Measurements from ENCODE around the gene EXOC5.
"Not testable (repeated sequence)": the region's sequence is repeated elsewhere in the genome, so short reads cannot be mapped to it uniquely, and the experiment has no call there.

Gene EXOC5

DNA sequence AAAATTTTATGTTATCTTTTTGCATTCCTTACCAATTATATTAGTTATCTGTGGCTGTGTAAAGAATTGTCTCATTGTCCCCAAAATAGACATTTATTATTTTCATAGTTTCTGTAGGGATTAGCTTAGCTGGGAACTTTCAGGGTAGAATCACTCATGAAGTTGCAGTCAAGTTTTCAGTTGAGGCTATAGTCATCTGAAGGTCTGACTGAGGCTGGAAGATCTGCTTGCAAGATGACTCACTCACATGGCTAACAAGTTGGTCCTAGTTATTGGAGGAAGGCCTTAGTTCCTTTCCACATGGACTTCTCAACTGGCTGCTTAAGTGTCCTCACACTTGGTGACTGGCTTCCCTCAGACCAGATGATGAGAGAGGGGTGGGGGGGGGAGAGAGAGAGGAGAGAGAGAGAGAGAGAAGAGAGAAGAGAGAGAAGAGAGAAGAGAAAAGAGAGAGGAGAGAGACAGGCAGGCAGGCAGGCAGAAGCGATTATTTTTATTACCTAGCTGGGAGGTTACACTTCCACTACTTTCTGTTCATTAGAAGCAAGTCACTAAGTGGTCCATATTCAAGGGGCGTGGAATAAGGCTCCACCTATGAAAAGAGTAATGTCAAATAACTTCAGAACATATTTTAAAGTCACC, 6.4 kb upstream of the EXOC5 start:
- H3K9me3 Mint-ChIP-seq = no peaks in the 10 kb centered on the region
- H3K4me1 Mint-ChIP-seq = peaks cover 54% of the 10 kb centered on the region
- peaks cover 14% of the 10 kb centered on the region for H3K36me3 Mint-ChIP-seq
- no peak overlapping the region for H3K27ac Mint-ChIP-seq
- no peaks in the 10 kb centered on the region for H3K27me3 Mint-ChIP-seq
- no peak overlapping the region for H3K4me3 Mint-ChIP-seq

DNA sequence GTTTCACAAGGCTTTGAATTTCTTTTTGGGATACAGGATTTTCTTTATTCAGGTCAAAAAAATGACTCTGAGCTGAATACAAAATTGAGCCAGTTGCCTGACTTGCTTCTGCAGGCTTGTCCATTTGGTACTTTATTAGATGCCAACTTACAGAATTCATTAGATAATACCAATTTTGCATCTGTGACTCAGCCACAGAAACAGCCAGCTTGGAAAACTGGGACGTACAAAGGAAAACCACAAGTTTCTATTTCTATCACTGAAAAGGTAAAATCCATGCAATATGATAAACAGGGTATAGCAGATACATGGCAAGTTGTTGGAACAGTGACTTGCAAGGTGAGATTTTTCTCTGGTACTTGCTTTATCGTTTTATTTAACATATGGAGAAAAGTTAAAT, 5.8 kb upstream of the EXOC5 start:
- Mint-ChIP-seq H3K27me3 (no peaks in the 10 kb centered on the region), H3K27ac (no peak overlapping the region), H3K4me1 (peaks cover 57% of the 10 kb centered on the region), H3K36me3 (peaks cover 16% of the 10 kb centered on the region), H3K4me3 (no peak overlapping the region), H3K9me3 (no peaks in the 10 kb centered on the region)

DNA sequence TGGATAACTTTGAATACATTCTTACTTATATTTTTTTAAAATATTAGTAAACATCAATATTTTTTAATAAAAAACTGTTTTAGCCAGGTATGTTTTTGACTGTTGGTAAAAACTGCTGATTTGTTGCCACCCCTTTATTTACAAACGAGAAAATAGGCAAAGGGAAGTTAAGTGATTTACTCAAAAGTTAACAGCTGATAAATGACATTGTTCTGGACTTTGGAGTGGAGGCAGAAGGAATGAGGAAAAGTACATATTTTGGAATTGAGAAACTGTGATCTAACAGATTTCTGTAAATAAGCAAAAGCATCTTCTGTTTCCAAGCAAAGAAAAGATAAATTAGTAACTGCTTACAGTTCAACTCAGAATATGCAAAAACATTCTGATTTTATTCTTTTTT, 4.5 kb upstream of the EXOC5 start:
- Mint-ChIP-seq H3K27me3 (no peaks in the 10 kb centered on the region), H3K4me3 (no peak overlapping the region), H3K27ac (no peak overlapping the region), H3K4me1 (peaks cover 54% of the 10 kb centered on the region), H3K9me3 (no peaks in the 10 kb centered on the region), H3K36me3 (peaks cover 15% of the 10 kb centered on the region)

DNA sequence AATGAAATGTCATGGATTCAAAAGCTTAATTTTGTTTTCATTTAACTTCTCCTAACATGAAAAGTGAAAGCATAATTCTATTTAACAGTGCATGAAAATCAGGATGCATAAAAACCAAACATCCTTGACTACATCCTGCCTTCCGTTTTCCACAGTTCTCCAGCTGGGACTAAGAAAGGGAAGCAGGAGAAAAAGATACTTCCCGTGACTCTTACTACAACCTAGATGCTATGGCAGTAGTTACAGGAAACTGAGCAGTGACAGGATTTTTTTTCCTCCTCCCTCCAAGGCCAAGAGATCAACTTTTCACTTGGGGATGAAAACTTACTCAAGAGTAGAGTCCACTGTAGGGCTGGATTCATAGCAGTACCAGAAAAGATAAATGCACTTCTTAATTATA, 2.6 kb downstream of the EXOC5 start:
- no peaks in the 10 kb centered on the region for H3K27me3 Mint-ChIP-seq
- no peak overlapping the region for H3K27ac Mint-ChIP-seq
- no peak overlapping the region for H3K4me3 Mint-ChIP-seq
- no peaks in the 10 kb centered on the region for H3K9me3 Mint-ChIP-seq
- peaks cover 9% of the 10 kb centered on the region for H3K36me3 Mint-ChIP-seq
- peaks cover 75% of the 10 kb centered on the region for H3K4me1 Mint-ChIP-seq

DNA sequence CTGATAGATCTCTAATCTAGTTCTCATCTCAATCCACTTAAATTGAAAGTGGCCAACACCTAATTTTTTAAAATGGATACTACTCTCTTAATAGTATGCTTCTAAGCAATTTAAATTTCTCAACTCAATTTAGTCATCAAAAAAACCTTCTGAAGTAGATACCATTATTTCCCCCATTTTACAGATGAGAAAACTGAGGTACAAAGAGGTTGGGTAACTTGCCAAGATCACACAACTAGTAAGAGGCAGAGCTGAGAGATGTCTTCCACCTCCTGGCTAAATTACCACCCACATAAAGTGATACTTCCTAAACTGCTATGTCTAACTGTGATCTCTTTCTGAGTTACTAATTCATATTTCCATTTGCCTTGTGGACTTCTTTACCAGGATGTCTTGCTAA, 6.6 kb downstream of the EXOC5 start:
- Mint-ChIP-seq H3K36me3 (peaks cover 19% of the 10 kb centered on the region), H3K27me3 (no peaks in the 10 kb centered on the region), H3K4me3 (no peak overlapping the region), H3K27ac (peak overlapping the region; percentile 20), H3K4me1 (peaks cover 64% of the 10 kb centered on the region), H3K9me3 (no peaks in the 10 kb centered on the region)

DNA sequence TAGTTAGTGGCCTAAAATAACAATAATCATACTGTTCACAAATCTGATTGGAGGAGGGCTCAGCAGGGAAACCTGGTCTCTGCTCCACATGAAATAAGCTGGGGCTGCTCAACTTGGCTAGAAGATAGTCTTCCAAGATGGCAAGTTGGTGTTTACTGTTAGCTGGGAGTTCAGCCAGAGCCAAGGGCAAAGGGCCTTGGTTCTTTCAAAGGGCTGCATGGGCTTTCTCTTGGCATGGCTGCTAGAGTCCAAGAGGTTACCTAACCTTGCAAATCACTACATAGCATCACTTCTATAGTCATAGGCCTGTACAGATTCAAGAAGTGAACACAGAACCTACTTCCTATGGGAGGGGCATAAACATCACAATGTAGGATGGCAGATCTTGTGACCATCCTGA, 7.1 kb downstream of the EXOC5 start:
- Mint-ChIP-seq H3K4me3 (no peak overlapping the region), H3K36me3 (peaks cover 22% of the 10 kb centered on the region), H3K27ac (no peak overlapping the region), H3K27me3 (no peaks in the 10 kb centered on the region), H3K9me3 (no peaks in the 10 kb centered on the region), H3K4me1 (peaks cover 64% of the 10 kb centered on the region)

DNA sequence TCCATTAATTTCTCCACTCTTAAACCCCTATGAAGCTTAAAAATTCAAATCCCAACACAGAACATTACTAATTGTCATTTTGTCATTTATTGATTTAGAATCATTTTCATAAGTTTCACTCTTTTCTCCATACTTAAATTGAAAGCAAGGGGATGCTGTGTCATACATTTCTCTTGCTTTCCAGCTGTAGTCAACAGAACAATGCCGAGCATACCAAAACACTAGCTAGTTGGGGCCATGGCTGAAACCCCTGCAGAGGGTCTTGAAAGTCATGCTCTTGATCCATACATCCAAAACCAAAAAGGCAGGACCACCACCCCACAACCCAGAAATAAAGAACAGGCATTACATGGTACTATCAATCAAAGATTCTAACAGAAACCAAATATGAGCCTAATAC, 9.0 kb downstream of the EXOC5 start:
- Mint-ChIP-seq H3K4me3 (no peak overlapping the region), H3K27ac (no peak overlapping the region), H3K9me3 (no peaks in the 10 kb centered on the region), H3K36me3 (peaks cover 25% of the 10 kb centered on the region), H3K4me1 (peaks cover 61% of the 10 kb centered on the region), H3K27me3 (no peaks in the 10 kb centered on the region)

DNA sequence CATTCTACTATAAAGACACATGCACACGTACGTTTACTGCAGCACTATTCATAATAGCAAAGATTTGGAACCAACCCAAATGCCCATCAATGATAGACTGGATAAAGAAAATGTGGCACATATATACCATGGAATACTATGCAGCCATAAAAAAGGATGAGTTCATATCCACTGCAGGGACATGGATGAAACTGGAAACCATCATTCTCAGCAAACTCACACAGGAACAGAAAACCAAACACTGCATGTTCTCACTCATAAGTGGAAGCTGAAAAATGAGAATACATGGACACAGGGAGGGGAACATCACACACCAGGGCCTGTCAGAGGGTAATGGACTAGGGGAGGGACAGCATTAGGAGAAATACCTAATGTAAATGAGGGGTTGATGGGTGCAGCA, 10.5 kb downstream of the EXOC5 start:
- peaks cover 62% of the 10 kb centered on the region for H3K4me1 Mint-ChIP-seq
- not testable (repeated sequence) for H3K9me3 Mint-ChIP-seq, H3K27me3 Mint-ChIP-seq, H3K4me3 Mint-ChIP-seq, H3K27ac Mint-ChIP-seq
- H3K36me3 Mint-ChIP-seq = peaks cover 21% of the 10 kb centered on the region

DNA sequence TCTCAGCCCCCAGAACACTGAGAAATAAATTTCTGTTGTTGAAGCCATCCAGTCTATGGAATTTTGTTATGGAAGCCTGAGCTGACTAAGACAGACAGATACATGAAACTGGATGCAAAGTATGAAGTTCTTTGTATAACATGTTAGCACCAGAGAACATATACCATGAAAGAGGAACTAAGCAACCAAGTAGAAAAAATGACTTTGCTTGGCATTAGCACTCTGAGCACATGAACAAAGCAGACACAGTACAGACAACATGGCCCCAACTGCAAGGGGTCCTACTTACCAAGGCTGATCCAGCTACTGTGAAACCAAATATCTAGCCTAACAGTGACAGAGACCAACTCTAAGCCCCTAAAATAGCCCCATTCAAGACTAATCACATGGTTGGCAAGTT, 13.8 kb downstream of the EXOC5 start:
- Mint-ChIP-seq H3K4me1 (peaks cover 69% of the 10 kb centered on the region), H3K4me3 (no peak overlapping the region), H3K27me3 (no peaks in the 10 kb centered on the region), H3K9me3 (no peaks in the 10 kb centered on the region), H3K27ac (no peak overlapping the region), H3K36me3 (peaks cover 24% of the 10 kb centered on the region)

DNA sequence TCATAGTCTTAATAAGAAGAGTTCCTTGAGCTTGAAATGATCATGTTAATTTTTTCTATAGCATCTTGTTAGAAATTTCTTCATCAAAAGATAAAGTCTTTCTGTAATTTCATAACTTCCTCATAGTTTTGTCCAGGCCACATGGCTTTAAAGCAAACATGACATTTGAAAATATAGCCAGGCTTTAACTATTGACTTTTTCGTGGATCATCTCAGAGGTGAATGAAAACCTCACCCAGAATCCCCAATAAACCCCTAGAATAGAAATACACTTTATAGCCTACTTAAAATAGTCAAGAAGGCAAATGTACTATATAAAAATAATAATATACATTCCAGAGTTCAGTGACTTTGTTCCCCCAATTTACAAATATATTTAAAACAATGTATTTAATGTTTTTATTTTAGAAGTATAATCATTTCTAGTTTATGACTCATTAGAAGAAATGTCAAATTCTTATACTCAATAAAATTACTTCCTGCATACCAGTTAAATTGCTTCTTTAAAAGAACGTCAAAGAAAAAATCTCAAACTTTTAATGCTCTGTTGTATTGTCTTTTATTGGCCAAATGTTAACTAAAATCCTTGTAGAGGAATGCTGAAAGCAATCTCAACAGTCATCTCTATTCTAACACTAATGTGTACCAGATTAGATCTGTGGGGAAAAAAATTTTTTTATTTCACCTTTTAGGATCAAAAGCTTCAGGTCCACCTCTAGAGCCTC, 21.6 kb downstream of the EXOC5 start:
- H3K27ac Mint-ChIP-seq = no peak overlapping the region
- H3K36me3 Mint-ChIP-seq = no peaks in the 10 kb centered on the region
- peaks cover 23% of the 10 kb centered on the region for H3K4me1 Mint-ChIP-seq
- H3K4me3 Mint-ChIP-seq = no peak overlapping the region
- H3K9me3 Mint-ChIP-seq = no peaks in the 10 kb centered on the region
- no peaks in the 10 kb centered on the region for H3K27me3 Mint-ChIP-seq

DNA sequence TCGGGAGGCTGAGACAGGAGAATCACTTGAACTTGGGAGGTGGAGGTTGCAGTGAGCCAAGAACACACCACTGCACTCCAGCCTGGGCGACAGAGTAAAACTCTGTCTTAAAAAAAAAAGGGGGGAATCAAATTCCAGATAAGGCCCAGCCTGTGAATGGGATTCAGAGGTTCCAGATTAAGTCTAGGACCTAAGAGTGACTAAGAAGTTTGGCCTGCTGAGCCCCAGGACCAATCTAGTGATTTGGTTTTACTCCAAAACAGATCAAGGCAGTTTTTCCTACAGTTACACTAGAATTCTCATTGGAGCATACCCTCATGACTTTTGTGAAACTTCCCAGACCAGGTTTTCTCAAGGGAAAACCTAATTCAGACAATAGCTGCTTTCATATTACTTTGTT, 22.8 kb downstream of the EXOC5 start:
- Mint-ChIP-seq H3K4me3 (no peak overlapping the region), H3K27ac (no peak overlapping the region), H3K36me3 (no peaks in the 10 kb centered on the region), H3K4me1 (peaks cover 12% of the 10 kb centered on the region), H3K27me3 (no peaks in the 10 kb centered on the region), H3K9me3 (no peaks in the 10 kb centered on the region)

DNA sequence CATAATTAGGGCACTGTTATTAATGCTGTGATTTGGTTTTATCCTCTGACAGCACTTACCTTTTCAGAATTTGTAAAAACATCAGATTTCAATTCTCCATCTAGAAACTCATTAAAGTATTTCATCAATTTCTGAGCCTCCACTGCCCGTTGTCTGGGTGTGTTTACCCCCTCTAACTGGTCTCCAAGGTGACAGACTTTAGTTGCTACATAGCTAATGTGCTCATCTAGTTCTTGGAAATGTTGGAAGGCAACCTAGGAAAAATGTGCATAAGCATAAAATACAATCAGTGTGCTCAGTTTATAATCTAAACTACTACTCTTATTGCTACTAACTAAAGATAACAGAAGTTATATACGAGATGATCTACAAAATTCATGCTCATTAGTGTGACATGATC, 24.6 kb downstream of the EXOC5 start:
- H3K4me1 Mint-ChIP-seq = no peaks in the 10 kb centered on the region
- no peak overlapping the region for H3K4me3 Mint-ChIP-seq
- no peaks in the 10 kb centered on the region for H3K9me3 Mint-ChIP-seq
- no peaks in the 10 kb centered on the region for H3K27me3 Mint-ChIP-seq
- no peak overlapping the region for H3K27ac Mint-ChIP-seq
- no peaks in the 10 kb centered on the region for H3K36me3 Mint-ChIP-seq

DNA sequence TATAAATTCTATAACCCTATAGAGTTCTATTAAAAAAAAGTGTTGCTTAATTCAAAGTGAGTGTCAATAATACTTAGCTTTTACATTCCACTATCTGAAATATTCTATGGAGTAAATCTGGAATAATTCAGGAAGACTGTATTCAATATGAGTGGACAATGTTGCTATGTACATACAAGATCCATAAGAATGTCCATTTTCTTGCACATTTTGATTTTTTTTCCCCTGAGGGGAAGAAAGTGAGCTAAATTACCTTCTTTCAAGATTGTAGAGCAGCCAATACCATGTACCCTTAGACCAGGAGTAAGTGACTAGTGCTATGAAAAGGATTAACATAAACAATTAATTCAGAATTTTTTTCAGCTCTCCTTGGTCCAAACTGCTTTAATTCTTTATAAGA, 25.4 kb downstream of the EXOC5 start:
- Mint-ChIP-seq H3K4me1 (no peaks in the 10 kb centered on the region), H3K4me3 (no peak overlapping the region), H3K9me3 (no peaks in the 10 kb centered on the region), H3K27me3 (no peaks in the 10 kb centered on the region), H3K27ac (no peak overlapping the region), H3K36me3 (no peaks in the 10 kb centered on the region)

DNA sequence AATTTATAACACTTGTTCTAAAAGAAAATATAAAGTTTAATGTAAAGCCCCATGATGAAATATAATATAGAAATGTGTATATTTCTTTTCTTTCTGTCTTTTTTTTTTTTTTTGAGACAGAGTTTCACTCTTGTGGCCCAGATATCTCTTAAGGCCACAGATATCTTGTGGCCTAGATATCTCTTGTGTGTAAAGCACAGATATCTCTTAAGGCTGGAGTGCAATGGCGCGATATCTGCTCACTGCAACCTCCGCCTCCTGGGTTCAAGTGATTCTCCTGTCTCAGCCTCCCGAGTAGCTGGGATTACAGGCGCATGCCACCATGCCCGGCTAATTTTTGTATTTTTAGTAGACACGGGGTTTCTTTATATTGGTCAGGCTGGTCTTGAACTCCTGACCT, 28.6 kb downstream of the EXOC5 start:
- not testable (repeated sequence) for H3K27ac Mint-ChIP-seq, H3K27me3 Mint-ChIP-seq, H3K4me1 Mint-ChIP-seq, H3K36me3 Mint-ChIP-seq, H3K9me3 Mint-ChIP-seq, H3K4me3 Mint-ChIP-seq

DNA sequence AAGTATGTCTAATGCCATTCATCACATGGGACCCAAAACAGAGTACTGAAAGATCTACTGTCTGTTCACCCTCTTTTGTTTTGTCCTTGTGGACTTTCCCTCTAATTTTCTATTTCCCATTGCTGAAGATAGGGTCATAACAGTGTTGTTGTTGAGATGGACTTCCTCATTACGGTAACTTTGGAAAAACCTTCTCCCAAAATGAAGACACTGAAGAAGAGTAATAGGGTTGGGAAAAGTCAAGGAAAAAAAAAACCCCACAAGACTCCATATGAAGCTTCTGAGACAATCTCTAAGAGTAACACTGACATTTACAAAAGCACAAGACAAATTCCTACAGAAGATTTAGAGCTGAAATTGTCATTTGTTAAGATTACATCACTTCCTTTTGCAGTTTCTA, 36.7 kb downstream of the EXOC5 start:
- H3K27ac Mint-ChIP-seq = no peak overlapping the region

DNA sequence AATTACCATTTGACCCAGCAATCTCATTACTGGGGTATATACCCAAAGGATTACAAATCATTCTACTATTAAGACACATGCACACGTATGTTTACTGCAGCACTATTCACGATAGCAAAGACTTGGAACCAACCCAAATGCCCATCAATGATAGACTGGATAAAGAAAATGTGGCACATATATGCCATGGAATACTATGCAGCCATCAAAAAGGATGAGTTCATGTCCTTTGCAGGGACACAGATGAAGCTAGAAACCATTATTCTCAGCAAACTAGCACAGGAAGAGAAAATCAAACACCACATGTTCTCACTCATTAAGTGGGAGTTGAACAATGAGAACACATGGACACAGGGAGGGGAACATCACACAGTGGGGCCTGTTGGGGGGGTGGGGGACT, 40.4 kb downstream of the EXOC5 start:
- not testable (repeated sequence) for H3K27me3 Mint-ChIP-seq, H3K27ac Mint-ChIP-seq, H3K4me1 Mint-ChIP-seq, H3K9me3 Mint-ChIP-seq, H3K4me3 Mint-ChIP-seq
- peaks cover 26% of the 10 kb centered on the region for H3K36me3 Mint-ChIP-seq

More for the DNA sequence above, 36.7 kb downstream of the EXOC5 start:
- Mint-ChIP-seq H3K9me3 (no peaks in the 10 kb centered on the region), H3K27me3 (no peaks in the 10 kb centered on the region), H3K4me3 (no peak overlapping the region), H3K4me1 (no peaks in the 10 kb centered on the region), H3K36me3 (peaks cover 25% of the 10 kb centered on the region)

DNA sequence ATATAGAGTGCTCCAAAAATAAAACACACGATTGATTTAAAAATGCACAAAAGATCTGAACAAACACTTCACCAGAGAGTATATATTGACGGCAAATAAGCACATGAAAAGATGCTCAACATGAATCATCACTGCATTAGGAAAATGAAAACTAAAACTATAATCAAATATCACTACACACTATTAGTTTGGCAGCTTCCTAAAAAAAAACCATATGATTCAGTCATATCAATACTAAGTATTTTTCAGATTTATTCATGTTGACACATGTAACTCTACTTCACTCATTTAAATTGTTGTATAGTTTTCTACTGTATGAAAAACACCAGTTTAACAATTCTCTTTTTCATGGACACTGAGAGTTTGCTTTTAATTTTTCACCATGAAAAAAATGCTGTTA, 41.6 kb downstream of the EXOC5 start:
- Mint-ChIP-seq H3K36me3 (peaks cover 23% of the 10 kb centered on the region), H3K27ac (no peak overlapping the region)

More for the DNA sequence above, 41.6 kb downstream of the EXOC5 start:
- no peaks in the 10 kb centered on the region for H3K27me3 Mint-ChIP-seq
- H3K9me3 Mint-ChIP-seq = no peaks in the 10 kb centered on the region
- H3K4me1 Mint-ChIP-seq = no peaks in the 10 kb centered on the region
- no peak overlapping the region for H3K4me3 Mint-ChIP-seq

Data from activated naive CD4-positive, alpha-beta T cell treated with anti-CD3 and anti-CD28 coated beads, Interleukin-2, amount 50 U/mL, for 24 hours (primary cell).